ENCODE data around the gene ZDHHC8. TPM values are rescaled to one million over a fixed set of nuclear protein-coding genes. Genes with fewer than 3 reads are reported as not detected.

Gene ZDHHC8
- total RNA-seq, 1 donor = 12.7 TPM

- no peak for DNase-seq (ENCODE audit: low read depth)
- no peak for TF ChIP-seq CTCF (IDR thresholded peaks at IDR 0.05; ENCODE audit: insufficient read depth, low read length)
- H3K4me3 ChIP-seq (ENCODE audit: low read depth, low read length) = no peak overlapping the region
These were observed 44.8 kb upstream of the ZDHHC8 start for GRCh38 chr22:20086763-20087162.

- no peak for DNase-seq (ENCODE audit: low read depth)
- TF ChIP-seq CTCF (IDR thresholded peaks at IDR 0.05; ENCODE audit: insufficient read depth, low read length) = no peak
- H3K4me3 ChIP-seq (ENCODE audit: low read depth, low read length) = no peak overlapping the region
These were observed 44.0 kb upstream of the ZDHHC8 start for GRCh38 chr22:20087319-20088262.

DNA sequence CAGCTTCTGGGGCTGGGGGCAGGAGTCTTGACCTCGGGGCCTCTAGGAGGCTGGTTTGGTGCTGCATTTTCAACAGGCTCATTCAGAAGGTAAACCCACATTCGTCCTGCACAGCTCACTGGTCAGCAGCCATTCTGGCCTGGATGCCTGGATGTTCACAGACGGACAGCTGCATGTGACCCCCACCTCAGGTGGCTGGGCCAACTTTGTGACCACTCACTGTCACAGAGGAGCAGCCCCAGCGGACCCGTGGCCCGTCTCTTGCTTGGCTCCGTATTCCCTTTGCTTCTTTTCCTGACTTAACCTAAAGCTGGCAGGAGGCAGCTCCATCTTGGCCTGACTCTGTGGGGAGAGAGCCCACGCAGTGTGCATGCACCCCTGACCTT is 43.3 kb upstream of the ZDHHC8 start:
- no peak for TF ChIP-seq CTCF (IDR thresholded peaks at IDR 0.05; ENCODE audit: insufficient read depth, low read length)
- no peak overlapping the region for H3K4me3 ChIP-seq (ENCODE audit: low read depth, low read length)
- no peak for DNase-seq (ENCODE audit: low read depth)

GRCh38 chr22:20089226-20089976 is 42.2 kb upstream of the ZDHHC8 start:
- no peak for DNase-seq (ENCODE audit: low read depth)
- TF ChIP-seq CTCF (IDR thresholded peaks at IDR 0.05; ENCODE audit: insufficient read depth, low read length) = no peak
- no peak overlapping the region for H3K4me3 ChIP-seq (ENCODE audit: low read depth, low read length)

DNA sequence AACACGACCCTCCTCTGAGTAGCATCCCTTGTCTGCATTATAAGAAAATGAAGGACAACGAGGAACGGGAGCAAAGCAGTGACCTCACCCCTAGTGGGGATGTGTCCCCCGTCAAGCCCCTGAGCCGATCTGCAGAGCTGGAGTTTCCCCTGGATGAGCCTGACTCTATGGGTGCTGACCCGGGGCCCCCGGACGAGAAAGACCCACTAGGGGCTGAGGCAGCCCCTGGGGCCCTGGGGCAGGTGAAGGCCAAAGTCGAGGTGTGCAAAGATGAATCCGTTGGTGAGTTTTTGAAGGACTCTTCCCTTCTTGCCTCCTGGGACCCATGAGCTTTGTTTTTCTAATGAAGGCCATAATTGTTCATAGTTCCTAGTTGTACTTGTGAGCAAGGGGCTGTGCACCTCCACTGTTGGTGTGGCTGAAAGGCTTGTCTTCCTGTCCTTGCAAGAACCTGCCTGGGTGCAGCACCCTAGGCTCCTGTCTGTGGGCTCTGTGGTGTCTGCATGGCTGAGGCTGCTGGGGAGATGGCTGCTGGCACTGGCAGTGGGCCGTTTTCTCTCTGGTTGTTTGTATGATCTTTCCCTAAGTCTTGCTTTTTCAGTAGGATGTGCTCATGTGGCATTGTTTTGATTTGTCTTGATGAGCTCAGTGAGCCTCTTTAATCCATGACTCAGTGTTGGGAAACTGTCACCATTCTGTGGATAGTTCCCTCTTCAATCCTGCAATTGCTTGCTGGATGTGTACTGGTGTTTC is 41.5 kb upstream of the ZDHHC8 start:
- no peak for TF ChIP-seq CTCF (IDR thresholded peaks at IDR 0.05; ENCODE audit: insufficient read depth, low read length)
- no peak overlapping the region for H3K4me3 ChIP-seq (ENCODE audit: low read depth, low read length)
- DNase-seq (ENCODE audit: low read depth) = no peak

- DNase-seq (ENCODE audit: low read depth) = no peak
- no peak for TF ChIP-seq CTCF (IDR thresholded peaks at IDR 0.05; ENCODE audit: insufficient read depth, low read length)
- no peak overlapping the region for H3K4me3 ChIP-seq (ENCODE audit: low read depth, low read length)
These were observed 40.8 kb upstream of the ZDHHC8 start for GRCh38 chr22:20090730-20091240.

All from fibroblast of the aortic adventitia (primary cell).